Effector CD8-positive, alpha-beta T cell (primary cell): ENCODE results near the gene MEF2A.
"Not testable (repeated sequence)": the region's sequence is repeated elsewhere in the genome, so short reads cannot be mapped to it uniquely, and the experiment has no call there.

Experiments
- DNase-seq: peaks from one replicate; lab custom pipeline; 2025; lab: John Stamatoyannopoulos, UW
- total RNA-seq, 4 experiments: gene quantifications; one replicate each; lab custom pipeline; 2026; lab: John Stamatoyannopoulos, UW

Gene MEF2A
- 46.6 to 54.7 (median 50.9) reads per million in 4 experiments for total RNA-seq

DNA sequence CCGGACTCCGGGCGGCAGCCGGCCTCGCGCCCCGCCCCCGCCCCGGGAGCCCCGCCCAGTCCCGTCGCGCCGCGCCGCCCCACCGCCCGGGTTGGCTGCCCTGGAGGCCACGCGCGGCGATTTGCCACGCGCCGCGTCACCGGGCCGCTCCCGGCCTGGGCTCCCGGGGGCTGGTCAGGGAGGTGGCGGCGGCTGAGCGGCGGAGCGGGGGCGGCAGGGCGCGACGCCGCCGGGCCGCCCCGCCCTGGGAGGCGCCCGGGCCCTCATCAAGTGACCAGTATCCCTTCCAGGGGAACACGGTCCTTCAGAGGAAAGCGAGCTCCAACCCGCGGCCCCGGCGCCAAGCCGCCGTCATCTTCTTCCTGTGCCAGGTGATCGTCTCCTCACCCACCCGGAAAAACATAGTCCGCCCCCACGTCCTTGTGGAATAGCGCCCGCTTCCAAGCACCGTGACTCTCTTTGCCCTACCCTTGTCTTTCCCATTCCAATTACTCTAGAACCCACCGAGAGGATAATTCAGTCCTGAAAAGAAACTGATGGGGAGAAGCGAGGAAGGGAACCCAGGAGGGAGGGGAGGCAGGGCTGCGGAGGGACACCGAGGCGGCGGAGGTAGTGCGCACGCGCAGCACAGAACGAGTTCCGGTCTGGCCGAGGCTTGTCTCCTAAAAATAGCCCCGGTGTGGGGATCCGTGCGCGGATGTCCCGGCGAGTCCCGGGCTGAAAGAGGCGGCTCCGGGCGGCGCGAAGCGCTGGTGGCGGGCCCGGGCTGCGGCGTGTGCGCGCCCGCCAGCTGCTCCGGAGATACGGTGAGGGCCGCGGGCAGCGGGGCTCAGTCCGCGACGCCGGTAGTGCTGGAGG, at the start of gene MEF2A:
Gene MEF2A, plus strand, starts transcription at position 686 of the 858 bp plus-strand sequence. CDS start 67,136 bp downstream, outside the sequence.
- peak; percentile 85 for DNase-seq

DNA sequence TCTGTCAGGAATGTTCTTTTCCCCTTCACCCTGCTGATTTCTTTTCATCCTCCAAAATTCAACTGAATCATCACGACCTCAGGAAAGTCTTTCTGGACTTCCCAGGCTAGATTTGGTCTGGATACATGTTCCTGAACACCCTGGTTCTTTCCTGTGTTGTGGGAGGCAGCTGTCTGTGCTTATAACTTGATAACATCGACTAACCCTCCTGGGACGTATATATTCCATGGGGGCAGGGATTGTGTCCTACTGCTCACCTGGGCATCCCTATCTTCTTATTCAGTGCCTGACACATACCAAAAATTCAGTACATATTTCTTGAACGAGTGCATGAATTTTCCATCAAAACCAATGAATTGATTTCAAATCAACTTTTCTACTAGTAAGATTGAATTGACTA, 47.6 kb upstream of the MEF2A start:
- no peak for DNase-seq

DNA sequence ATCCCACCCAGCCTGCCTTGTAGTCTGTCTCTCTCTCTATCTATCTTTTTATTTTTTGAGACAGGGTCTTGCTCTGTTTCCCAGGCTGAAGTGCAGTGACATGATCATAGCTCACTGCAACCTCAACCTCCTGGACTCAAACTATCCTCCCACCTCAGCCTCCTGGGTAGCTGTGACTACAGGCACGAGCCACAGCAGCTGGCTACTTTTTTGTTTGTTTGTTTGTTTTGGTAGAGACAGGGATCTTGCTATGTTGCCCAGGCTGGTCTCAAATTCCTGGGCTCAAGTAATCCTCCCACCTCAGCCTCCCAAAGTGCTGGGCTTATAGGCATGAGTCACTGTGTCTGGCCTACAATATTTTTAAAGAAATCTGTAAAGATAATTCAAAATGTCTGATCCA, 46.4 kb upstream of the MEF2A start:
- not testable (repeated sequence) for DNase-seq

DNA sequence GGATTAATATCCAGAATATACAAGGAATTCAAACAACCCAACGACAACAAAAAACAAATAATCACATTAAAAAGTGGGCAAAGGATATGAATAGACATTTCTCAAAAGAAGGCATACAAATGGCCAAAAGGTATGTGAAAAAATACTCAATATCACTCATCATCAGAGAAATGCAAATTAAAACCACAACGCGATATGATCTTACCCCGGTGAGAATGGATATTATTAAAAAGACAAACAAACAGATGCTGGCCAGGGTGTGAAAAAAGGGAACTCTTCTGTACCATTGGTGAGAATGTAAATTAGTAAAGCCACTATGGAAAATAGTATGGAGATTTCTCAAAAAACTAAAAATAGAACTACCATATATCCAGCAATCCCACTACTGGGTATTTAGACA, 43.5 kb upstream of the MEF2A start:
- no peak for DNase-seq

DNA sequence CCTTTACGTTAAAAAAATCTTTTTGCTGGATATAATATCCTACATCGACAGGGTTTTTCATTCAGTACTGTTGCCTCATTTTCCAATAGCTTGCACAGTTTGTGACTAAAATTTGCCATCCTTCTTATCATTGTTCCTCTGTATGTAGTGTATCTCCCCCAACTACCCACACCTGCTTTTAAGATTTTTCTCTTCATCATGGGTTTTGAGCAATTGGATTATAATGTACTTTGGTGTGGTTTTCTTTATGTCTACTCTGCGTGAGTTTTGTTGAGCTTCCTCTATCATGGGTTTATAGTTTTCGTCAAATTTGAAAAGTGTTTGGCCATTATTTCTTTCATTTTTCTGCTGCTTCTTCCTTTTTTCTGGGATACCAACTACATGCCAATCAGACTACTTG, 39.6 kb upstream of the MEF2A start:
- no peak for DNase-seq

DNA sequence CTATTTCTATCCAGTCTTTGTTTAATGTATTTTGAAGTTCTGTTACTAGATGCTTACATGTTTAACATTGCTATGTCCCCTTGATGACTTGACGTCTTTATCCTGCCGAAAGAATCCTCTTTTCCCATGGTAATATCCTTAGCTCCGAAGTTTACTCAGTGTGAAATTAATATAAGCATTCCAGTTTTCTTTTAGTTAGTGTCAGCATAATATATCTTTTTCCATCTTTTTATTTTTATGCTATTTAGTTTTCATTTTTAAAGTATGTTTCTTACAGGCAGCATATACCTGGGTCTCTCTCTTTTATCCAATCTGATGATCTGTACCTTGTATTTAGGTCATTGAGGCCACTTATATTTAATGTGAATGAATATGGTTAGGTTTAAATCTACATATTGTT, 39.1 kb upstream of the MEF2A start:
- no peak for DNase-seq

DNA sequence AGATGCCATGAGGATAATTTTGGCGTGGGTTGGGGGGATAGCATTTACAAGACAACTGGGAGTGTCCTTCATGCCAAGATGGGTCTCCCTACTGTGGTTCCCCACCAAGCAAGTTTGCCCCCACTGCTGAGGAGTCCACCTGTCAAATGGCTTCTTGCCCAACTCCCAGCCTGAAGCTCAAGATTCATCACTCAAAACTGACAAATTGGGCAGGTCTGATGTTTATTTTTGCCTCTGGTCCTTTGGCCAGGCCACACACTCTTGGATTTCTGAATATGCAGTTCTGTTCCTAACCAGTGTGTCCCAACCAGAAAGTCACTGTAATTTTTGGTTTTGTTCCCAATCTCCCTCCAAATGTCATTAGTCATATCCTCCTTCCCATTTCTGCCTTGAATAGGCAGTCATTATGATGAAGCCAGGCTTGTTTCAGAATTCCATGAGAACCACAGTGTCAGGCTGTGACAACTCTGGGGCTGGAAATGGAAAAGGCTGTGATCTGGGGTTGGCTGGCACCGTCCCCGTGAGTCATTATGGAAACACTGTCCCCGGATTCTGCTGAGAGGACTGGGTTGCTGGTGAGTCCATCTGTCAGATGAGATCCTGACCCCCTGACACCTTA, 29.3 kb upstream of the MEF2A start:
- no peak for DNase-seq

DNA sequence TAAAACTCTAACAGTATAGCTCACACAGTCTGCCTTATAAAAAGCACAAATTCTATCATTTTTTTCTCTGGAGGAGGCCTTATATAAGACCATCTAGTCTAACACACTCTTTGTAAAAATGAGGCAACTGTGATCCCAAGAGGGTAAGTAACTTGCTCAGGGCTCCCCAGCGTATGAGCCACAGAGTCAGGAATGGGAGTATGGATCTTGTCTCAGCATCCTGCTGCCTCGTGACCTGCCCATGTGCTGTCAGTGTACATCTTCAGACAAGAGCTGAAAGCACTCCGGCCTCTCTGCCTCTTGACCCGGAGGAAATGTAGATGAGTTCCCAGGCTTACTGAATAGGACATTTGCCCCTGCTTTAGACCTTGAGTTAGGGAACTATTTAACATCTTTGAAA, 28.4 kb upstream of the MEF2A start:
- no peak for DNase-seq

DNA sequence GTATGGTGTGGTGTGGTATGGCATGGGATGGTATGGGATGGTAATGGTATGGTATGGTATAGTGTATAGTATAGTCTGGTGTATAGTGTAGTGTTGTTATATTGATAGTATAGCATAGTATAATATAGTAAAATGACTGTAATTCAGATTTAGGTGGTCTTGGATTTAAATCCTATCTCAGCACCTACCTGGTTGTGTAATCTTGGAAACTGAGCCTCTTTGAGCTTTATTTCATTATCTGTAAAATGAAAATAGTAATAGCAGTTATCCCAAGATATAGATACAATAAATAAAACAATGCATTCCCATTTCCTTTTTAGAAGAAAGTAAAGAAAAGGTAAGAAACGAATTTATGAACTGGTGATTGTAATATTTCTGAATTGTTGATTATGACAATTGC, 27.5 kb upstream of the MEF2A start:
- no peak for DNase-seq

DNA sequence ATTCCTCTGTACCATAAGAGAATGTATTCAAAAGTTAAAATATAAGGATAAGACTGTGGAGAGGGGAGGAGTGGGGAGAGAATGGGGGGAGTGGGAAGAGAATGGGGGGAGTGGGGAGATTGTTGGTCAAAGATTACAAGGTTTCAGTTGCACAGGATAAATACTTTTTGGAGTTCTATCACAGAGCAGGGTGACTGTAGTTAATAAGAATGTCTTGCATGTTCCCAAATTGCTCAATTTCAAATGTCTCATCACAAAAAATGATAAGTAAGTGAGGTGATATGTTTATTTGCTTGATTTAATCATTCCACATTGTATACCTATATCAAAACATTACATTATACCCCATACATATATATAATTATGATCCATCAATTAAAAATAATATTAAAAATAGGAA, 23.0 kb upstream of the MEF2A start:
- no peak for DNase-seq

DNA sequence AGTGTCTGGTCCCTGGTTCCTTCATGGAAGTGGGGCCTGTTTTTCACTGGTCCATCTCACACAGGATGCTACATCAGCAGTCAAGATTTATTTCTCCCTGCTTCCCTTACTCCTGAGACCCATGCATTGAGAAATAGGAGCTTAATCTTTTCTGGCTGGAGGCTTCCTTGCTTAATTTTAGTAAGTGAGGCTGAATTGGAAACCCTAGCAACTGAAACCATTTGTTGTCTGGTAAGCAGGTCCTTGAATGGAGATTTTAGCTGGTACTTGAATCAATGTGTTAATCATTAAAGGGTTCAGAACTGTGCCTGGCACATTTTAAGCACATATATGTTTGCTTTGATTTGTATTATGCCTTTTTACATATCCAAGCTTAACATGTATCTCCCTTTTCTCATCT, 20.2 kb upstream of the MEF2A start:
- no peak for DNase-seq

DNA sequence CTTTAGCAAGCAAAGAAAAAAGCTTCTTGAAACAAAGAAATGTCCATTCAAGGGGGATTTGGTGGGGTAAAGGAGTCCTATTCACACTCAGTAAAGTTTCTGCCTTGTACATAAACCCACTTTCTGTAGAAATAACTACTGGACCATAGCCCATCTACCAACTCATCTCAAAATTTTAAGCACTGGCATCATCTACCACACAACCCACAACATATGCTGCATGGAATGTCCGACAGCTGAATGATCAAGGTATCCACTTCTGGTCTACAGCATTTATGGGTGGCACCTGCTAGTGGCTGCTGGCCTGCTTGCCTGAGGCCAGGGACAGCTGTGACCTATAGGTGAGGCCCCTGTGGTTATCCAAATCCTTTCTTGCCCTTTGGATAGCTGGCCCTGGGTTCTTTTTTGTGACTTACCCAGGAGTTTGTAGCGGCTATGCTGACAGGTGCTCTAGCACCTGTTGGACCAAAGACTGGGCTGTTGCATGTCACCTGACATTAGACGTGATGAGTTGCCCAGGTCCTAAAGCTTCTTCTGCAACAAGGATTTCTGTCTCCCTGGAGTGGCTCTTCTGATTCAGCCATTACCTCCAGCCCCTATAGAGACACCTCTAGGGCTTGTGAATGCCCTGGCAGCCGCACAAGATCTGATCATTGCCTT, 19.2 kb upstream of the MEF2A start:
- no peak for DNase-seq

DNA sequence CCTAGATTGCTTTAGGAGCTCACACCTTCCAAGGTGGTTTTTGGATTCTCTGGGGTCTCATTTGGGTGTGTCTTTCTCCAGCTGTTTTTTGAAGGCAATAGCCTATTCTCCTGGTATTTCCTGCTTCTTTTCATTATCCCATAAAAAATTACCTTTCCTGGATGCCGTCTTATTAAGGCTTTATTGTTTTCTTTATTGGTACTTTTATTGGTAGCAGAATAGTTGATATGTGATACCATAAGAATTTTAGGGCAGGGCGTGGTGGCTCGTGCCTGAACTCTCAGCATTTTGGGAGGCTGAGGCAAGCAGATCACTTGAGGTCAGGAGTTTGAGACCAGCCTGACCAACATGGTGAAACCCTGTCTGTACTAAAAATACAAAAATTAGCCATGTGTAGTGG, 18.3 kb upstream of the MEF2A start:
- no peak for DNase-seq

DNA sequence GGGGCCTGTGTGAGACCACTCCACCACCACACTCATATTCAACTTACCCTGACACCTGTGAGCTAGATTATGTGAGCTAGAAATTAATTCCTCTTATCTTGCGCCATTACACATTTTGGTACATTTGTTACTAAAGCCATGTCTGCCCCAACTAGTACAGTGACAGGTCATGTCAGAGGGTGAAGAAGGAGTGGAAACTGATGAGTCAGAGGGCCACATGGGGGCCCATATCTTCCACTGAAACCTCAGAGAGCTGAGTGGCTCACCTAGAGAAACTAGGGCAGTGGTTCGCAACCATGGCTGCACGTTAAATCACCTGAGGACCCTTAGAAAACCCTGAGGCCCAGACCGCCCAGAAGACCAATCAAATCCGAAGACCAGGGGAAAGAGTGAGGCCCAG, 15.7 kb upstream of the MEF2A start:
- no peak for DNase-seq

DNA sequence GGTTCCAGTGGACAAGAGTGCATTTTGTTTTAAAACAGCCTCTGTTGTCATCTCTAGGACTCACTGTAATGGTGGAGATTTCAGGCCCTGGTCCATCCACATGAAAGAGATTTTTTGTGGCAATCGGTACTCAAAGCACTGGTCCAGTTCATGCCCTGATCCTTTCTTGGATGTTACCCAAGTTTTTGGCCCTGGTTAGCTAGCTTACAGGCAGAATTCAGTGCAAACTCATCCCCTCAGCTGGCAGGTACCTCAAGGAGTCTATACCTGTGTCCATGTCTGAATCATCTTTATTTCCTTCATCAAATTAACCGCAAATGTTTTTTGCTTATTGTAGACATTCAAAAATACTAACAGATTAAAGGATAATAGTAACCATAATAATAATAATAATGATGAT, 13.7 kb upstream of the MEF2A start:
- DNase-seq: no peak

DNA sequence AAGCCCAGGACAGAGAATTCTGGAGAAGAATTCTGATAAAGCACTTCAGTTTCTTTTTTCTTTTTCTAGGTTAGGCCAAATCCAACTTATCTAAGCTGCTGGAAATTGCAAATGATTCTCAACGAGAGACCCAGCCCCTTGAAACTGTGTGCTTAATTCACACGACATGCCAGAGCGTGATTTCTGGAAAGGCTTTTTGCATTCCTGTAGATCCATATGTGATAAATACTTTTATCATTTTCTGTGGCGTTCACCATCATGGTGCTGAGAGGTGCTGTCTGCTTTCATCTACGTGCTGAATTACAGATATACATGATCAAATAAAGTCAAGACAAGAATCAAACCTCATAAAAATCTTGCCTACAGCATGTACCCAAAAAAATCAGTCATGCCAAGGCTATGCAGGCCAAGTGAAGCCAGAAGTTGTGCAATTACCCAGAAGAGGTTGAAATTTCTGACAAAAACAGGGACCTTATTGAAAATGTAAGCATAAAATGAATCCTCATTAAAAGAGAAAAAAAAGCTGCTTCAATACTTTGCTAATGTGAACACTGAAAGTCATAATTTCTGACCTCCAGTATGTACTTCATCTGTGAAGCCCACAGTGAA, 10.8 kb upstream of the MEF2A start:
- DNase-seq: no peak

DNA sequence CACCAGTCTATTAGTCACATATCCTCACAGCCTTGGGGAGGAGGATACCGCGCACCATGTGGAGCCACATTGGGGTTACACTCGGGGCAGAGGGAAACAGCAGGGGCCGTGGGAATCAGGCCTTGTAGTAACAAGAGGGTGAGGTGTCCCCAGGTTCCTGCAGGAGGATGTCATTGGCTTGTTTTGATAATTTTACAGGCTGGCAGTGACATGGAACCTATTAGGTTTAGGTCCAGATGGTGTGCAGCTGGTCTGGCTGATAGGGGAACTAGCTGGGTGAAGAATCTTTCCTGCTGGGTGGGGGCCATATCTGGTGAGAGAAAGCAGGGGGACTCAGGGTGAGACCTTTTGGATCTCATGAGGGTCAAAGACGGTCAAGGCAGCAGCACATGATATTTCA, 9.8 kb upstream of the MEF2A start:
- DNase-seq: no peak

DNA sequence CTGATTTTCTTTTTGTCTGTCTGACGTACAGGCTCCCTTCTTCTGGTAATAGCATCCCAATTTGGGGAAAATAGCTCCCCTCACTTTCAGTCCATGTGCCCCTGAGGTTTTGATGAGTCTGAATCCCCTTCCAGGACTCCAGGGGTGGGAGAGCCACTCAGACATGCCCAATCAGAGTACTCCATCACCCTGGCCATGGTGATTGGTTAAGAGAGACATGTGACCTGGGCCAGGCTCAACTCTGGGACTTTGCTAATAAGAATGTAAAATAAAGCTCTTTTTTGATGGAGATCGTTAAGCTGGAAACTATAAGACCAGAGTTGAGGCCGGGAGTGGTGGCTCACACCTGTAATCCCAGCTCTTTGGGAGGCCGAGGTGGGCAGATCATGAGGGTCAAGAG, 9.2 kb upstream of the MEF2A start:
- no peak for DNase-seq

DNA sequence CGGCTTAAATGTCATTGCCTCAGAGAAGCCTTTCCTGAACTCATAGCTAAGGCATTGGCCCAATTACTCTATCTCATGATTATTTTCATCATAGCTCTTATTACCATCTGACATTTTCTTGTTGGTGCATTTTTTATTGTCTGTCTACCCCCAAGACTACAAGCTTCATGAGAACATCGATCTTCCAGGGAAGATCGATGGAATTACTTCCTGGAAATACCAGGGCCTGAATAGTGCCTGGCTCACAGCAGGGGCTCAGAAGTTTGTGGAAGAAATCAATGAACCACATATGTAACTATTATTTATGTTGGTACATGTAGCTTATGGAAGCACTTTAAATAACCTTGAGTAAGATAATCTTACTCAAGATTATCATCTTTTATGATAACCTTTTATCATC, 7.7 kb upstream of the MEF2A start:
- DNase-seq: no peak

DNA sequence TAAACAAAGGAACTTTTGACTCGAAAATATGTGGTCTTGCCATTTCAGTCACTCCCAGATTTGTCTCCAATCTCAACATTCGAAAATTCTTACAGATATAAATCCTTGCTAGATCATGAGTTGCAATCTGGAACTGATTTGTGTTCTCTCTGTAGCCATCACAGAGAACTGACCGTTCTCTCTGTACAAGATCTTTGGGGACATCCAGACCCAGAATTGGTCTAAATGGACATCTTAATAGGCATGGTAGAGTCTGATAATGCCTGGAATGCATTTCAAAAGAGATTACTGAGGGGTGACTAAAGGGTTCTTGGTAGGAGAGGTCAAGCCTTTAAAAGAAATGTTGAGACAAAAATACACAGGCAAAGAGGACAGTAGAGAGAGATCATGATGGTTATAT, 7.2 kb upstream of the MEF2A start:
- DNase-seq: no peak

DNA sequence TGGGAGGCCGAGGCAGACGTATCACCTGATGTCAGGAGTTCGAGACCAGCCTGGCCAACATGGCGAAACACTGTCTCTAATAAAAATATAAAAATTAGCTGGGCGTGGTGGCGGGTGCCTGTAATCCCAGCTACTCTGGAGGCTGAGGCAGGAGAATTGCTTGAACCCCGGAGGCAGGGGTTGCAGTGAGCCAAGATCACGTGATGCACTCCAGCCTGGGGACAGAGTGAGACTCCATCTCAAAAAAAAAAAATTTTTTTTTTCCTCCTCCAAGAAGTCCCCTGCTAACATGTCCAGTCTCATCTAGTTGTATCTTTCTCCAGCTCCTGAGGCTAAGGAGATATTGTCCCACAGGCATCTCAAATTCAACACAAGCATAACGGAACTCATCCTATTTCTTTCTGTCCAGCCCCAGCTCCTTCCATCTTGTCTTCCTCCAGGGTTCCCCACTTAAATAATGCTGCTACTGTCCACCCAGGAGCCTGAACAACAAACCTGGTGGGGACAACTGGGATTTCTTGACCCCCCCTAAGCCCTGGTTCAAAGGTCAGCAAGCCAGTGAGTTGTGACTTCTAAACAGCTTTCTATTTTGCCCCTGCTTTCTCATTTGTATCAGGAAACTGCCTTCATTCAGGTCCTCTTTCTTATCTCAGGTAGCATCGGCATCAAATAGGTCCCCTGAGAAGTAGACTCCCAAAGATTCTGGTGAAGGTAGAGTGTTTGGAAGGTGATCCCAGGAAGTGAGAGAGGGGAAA, 4.1 kb upstream of the MEF2A start:
- no peak for DNase-seq

DNA sequence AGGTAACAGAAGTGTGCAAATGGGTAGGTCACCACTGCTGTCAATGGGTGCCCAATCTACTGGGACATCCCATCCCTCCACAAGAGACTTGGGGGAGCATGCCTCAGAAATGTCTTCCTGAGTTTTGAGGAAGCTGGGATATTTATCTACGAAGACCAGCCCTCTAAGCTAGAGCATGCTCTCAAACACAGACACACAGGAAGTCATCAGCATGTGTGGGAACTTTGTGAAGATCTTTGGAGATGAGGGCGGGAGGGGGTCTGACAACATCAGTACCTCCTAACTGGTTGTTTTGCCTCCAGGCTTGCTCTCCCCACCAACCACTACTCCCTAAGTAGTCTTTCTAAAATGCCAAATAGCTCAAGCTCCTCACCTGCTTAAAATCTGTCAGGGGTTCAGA, 3.5 kb upstream of the MEF2A start:
- no peak for DNase-seq
